GM21619 (cell line): Measurements from ENCODE around the gene LY6G5B.

ENCODE experiments used
- ATAC-seq: cut with Tn5 transposase; IDR thresholded peaks from one replicate; pipeline ENCODE4 v1.9.1; 2021; ENCODE audit not compliant: unreplicated experiment

LY6G5B gene

DNA sequence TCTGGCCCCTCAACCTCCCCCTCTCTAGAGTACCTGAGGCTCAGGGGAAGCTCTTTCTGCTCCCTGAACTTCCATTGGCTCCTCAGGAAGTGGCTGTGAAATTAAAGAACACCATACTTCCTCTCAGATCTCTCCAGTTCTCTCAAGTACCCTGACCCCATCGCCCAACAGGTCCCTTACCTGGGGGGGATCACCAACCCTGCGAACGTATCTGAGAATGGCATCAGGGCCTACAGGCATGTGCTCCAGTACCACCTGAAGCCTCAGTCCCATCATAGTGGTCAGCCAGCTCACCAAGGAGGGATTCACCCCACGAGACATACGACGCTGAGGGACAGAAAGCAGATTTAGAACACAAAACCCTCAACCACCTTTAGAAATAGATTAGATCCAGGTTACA, 29.2 kb upstream of the LY6G5B start:
- ATAC-seq = no peak

DNA sequence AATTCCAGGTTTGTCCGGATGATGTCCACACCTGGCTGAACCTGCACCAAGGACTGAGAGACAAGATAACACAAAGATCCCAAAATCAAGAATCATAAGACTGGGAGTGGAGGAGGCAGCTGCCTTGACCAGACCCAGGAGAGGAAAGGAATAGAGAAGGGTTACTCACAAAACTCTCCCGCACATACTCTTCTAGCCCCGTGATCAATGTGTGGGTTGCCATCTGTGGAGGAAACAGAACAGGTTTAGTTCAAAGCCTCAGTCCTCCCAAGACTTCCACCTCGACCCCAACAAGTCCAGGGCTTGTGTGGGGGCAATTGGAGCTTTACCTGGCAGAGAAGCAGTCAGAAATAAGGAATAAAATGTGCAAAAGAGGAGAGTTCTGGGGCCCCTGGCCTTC, 28.4 kb upstream of the LY6G5B start:
- no peak for ATAC-seq

DNA sequence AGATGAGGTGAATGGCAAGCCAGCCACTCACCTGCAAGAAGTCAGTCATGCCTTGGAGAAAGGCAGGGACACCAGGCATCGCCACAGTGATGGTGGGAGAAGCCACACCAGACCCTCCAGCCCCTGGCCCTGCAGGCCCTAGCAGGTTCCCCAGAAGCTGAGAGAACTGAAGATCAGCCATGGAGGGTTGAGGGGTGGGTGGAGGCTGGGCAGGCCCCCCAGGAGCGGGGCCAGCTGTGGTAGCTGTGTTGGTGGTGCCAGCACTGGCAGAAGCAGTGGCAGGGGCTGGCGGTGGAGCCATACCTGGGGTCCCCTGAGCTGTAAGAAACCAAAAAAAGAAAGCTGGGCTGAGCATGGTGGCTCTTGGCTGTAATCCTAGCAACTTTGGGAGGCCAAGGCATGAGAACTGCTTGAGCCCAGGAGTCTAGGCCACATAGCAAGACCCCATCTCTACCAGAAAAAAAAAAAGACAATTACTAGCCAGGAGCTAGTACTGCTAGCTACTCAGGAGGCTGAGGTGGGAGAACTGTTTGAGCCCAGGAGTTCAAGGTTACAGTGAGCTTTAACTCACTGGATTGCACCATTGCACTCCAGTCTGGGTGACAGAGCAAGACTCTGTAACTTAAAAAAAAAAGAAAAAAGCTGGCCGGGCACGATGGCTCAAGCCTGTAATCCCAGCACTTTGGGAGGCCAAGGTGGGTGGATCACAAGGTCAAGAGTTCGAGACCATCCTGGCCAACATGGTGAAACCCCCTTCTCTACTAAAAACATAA, 26.8 kb upstream of the LY6G5B start:
- ATAC-seq = no peak

DNA sequence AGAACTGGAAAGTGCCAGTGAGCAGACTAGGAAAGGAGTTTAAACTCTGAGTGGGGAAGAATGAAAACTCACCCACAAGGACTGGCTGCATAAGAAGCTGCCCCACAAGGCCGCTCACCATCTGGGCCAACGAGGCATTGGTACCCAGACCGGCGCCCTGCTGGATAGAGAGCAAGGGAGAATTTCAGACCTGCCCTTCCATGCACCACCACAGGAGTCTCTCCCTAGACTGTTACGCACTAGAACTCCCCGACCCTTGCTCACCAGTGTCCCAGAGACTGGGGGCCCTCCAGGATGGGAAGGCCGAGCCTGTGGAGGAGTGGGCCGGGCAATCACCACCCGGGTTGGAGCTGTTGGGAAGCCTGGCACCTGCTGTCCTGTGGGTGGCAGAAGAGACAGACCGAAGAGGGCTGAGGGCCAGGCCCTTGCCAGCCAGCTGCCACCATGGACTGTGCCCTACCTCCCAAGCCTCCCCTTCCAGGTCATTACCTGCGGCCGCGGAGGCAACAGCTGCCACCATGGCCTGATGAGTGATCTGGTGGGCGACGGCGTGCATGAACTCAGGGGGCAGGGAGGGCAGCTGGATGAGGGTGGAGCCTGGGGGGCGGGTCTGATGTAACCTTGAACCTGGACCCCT, 25.8 kb upstream of the LY6G5B start:
- ATAC-seq = no peak

DNA sequence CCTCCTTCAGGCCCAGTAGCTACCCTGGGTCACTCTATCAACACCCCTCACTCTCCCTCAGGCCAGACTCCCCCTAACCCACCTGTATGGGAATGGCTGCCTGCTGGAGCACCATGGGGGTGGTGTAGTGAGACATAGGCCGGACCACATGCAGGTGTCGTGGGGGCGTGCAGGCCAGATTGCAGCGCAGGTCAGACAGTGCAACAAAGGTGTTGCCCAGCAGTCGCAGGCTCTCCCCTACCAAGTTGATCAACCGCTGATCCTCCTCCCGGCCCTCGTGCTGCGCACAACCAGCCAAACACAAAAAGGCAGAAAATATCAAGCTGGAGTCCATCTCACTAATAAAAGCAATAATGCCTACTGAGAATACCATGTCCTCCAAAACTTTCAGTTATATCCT, 24.5 kb upstream of the LY6G5B start:
- no peak for ATAC-seq

DNA sequence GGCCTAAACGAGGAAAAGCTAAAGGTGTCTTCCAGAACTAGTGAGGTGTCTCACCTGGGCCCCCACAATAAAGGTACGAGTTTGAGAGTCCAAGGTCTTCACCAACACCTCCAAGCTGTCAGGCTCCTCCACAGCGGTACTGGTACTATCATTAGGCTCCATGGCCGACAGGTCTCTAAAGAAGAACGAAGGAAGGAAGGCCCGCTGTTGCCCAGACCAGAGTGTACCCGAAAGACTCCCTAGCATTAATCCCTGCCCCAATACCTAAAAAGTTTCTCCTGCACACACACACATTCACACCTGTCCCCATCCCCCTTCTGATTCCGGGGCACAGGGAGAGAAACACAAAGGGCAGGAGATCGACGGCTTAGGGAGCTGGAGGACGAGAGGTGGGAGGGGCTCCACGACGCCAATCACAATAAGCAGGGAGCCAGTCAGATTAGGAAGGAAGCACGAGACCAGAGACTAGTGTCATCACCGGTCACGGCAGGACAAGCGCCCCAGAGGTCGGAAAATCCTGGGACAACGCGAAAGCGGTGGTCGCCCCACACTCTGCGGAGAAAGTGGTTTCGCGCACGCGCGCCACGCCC, 18.1 kb upstream of the LY6G5B start:
- ATAC-seq = peak; percentile 14

DNA sequence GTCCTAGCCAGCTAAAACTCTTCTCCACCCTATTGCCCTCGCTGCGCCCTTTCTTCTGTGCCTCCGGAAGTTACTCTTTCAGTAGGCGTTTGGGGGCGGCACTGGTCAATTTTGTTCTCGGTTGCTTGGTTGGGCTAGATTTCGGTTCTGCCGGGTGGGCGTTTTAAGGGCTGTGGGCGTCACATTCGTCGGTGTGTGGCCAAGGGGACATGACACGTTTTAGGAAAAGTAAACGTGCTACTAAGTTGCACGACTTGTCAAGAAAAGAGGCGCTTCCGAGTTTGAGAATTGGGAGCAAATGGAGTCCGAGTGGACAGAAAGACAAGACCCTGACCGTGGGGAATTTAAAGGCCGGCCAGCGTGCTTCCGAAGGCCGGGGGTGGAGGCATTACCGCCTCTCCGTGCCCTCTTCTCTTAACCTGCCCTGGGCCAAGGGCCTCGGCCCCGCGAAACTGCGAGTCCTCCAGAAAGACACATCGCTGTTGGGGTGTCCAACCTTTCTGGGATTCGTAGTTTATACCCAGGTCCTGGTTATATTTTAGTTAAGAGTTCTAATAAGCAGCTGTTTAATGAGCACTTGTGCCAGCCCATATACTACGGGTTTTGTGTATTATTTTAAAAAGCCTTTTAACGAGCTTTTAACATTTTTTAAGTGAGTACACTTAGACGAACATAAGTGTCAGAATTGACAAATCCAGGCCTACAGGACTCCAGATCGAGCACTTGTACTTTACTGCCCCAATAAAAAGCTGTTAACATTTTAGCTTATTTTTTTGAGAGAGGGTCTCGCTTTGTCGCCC, 16.7 kb upstream of the LY6G5B start:
- ATAC-seq = peak; percentile 59

DNA sequence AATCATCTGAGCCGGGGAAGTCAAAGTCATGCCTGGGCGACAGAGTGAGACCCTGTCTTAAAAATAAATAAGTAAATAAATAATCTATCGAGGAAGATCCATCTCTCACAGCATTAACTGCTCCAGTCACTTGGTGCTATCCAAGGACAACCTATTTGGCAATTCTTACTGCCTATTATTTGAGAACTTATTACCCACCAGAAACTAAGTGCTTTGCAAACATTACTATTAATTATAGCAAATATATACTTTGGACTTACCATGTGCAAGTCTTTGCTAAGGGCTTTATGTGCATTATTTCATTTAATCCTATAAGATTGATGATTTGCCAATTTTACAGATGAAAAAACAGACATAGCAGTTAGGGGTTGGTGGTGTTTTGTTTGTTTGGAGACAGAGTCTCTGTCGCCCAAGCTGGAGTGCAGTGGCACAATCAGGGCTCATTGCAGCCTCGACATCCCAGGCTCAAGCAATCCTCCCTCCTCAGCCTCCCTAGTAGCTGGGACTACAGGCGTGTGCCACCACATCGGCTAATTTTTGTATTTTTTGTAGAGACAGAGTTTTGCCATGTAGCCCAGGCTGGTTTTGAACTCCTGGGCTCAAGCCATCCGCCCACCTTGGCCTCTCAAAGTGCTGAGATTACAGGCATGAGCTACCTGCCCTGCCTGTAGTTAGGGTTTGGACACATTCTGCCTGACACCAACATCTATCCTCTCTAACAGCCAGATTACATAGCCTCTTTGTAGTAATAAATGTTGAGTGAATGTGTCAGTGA, 15.0 kb upstream of the LY6G5B start:
- ATAC-seq = no peak

DNA sequence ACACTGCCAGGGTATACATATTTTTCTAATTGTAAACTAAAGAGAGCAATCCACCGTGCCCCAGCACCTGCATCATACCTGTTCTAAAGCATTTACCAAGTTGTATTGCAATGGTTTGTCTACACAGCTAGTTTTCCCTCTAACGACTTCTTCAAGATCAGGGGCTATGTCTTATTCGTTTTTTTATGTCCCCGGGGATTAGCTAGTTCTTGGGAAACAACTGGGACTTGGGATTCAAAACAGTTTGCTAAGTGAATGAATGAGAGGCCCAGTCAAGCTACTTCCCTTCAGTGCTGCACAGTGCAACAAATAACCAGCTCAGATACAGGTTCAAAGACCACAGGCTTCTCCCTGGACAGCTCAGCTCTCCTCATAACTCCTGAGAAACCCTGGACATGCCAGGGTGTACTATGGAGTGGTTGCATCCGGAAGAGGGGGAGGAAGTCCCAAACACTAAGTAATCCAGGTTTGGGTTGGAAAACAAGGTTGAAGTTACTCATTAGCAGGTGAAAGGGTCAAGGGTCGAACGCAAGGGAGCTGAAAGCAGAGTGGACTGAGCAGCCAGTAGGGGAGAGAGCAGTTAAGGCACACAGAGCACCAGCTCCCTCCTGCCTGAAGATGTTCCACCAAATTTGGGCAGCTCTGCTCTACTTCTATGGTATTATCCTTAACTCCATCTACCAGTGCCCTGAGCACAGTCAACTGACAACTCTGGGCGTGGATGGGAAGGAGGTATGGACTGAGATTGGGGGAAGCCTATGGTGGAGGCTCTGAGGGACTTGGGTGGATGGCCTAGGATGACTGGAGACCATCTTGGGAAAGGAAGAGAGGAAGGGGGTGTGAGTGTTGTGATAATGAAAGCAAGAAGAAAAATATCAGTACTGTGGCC, 14.2 kb upstream of the LY6G5B start, which contains the start of gene APOM:
Gene APOM (plus strand): TSS at position 546 of the 889 bp plus-strand sequence. CDS start 73 bp downstream, at position 619.
- ATAC-seq = no peak

DNA sequence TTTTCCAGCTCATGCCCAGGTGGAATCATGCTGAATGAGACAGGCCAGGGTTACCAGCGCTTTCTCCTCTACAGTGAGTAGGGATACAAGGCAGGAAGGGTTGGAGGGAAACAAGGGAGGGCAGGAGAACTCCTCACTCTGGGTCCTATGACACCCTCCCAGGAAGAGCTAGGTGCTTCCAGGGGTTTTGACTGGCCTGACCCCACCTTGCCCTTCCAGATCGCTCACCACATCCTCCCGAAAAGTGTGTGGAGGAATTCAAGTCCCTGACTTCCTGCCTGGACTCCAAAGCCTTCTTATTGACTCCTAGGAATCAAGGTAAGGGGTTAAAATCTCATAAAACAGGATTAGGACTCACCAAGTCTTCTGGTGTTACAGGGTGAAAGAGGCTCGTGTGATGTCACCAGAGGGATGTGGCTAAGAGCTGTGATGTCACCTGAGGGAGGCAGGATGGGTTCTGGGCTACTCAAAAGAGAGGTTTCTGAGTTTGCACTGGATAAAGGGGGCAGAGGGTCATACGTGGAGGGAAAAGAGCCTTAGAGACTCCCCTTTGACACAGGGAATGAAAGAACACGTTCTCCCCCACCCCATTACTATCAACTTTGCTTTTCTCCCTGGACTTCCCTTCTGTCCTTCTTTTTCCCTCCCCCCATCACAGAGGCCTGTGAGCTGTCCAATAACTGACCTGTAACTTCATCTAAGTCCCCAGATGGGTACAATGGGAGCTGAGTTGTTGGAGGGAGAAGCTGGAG, 12.2 kb upstream of the LY6G5B start:
- no peak for ATAC-seq

DNA sequence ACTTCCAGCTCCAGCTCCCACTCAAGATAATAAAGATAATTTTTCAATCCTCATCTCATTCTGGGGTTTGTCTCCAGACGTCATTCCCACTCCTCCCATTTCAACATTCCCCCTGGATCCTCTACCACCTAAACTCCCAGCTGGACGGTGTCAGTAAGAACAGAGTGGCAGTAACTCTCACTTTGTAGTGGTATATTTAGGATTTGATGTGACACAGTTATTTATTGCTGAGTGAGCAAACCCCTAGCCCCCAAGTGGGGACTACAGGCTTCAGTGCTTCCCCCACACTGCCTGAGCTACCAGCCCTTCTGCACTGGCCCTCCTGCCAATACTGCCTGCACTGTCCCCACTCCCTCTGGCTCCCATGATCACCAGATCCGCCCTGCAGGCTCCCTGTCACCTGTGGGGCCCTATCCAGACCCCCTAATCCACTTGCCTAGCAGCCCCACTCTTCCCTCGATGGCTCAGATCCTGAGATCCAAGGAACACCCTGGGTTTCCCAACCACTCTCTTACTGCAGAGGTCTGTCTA, 11.6 kb upstream of the LY6G5B start:
- no peak for ATAC-seq

DNA sequence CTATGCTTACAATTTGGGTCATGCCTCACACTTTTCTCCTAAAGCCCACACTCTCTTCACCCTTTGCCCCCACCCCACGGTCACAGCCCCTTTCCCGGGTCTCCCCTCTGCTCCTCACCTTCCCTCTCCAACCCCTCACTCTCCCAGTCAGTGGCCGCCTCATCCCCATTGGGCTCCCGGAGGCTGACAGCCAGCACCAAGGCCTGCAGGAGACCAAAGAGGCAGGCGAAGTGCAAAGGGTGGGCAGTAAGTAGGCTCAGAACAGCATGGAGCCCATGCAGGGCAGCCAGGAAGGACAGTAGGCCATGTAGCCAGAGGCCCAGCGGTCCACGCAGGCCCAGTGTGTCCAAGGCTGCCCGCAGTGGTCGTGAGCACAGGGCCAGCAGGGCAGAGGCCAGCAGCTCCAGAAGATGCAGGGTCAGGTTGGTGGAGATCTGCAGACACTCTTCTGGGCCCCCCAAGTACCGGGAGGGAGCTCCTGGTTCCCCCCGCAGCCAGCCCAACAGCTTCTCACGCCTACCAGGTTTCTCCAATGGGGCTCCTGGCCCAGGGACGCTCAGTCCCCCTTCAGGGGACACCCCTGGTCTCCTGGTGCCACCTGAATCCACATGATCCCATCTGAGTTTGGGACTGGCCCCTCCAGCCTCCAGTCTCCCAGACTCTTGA, 10.7 kb upstream of the LY6G5B start:
- ATAC-seq = no peak

DNA sequence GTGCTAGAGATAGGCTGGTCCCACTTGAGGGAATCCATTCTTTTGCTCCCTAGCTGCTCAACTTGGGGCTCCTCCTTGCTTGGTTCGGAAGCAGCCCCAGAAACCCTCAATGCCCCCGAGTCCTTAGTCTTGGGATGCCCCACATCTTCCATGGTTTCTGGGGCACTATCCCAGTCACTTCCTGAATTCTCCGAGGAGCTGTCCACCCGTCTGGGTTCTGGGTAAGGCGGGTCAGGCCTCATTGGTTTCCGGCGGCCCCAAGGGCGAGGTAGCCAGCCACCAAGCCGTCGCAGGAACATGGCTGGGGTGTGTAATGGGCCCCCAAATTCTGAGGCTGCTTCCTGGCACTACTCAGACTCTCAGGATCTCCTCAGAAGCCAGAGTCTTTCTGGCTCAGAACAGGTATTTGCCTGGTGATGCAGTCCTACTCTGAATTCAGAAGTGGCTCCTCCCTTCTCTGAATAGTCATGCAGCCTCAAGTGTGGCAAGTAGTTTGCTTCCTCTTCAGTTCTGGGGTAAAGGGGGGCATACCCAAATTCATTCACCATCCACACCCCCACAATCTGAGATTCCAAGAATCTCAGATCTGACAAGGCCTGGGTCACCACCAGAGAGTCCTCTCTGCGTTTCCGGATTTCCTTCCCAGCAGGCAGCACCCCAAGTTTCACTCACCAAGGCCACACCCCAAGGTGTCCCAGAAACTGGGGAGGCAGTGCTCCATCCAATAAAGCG, 10.0 kb upstream of the LY6G5B start:
- no peak for ATAC-seq

DNA sequence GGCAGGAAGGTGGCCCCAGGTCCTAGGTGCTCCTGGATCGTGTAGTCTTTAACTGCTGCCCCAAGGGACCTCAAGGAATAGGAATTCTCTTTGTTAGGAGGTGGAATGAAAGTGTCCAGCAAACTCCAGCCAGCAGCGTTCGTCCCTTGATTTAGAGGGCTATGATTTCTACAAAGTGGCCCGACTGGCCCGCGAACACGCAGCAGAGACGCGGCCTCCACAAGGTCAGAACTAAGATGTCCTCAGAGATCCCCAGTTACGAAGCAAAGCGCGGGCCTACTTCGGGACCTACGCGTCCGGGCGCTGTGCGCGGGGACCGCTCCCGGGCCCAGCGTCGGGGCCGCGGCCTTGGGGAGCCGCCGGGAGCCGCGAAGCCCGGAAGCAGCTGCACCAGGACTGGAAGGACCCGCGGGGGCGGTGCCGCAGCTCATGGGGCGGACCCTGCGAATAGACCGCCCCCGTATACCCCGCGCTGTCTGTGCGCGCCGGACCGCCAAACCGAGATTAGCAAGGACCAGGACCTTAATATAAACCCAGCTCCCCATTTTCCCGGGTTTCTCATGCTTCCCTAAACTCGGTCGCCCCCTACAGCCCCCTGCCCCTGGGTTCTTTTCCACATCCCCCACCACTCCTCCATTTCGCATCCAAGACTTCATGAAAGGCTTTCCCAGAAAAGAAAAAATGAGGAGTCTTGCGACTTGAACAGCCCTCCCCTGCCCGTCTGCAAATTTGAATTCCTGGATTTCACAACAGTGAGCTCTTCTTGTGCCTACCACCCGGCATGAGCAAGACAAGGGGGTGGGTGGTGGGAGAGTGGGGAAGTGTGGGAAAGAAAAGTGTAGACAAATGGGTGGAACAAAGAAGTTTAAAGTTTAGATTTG, 9.2 kb upstream of the LY6G5B start, which contains the start of gene C6orf47:
Gene C6orf47 (minus strand): TSS at position 398 of the 881 bp plus-strand sequence. CDS start 831 bp downstream, outside the sequence.
- ATAC-seq = peak; percentile 41

DNA sequence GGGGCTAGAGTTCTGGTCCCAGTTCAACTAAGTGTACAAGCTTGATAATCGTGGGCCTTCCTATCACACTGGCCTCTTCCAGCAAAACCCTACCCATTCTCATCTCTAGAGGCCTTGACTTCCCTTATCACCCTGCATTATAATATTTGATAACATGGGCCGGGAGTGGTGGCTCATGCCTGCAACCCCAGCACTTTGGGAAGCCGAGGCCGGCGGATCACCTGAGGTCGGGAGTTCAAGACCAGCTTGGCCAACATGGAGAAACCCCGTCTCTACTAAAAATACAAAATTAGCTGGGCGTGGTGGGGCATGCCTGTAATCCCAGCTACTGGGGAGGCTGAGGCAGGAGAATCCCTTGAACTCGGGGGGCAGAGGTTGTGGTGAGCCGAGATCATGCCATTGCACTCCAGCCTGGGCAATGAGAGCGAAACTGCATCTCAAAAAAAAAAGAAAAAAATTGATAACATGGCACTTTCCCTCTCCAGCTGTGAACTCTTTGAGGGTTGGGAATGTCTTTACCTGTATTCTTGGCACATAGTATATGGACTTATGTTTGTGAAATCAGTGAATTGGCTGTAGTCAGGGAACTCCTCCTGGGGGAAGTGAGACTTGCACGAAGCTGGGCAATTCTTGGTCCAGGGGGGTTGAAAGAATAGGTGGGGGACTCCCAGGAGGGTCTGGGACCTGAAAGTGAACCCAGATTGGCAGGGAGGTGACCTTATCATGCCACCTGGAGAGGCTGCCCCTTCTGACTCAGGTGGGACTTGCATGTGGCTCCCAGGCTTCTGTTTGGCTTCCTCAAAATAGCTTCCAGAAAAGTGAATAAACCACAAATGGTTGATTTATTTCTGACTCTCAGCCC, 8.3 kb upstream of the LY6G5B start:
- ATAC-seq = no peak
